Peyer's patch (tissue), 4 donors: ENCODE data around the gene EPHA10.

Experiments
- POLR2A ChIP-seq, 2 donors: fragments of 450-650 bp; IDR thresholded peaks; one replicate each; pipeline ENCODE4 v1.5.1; 2017; ENCODE audit warnings: antibody characterized with exemption in 2 of 2, mild to moderate bottlenecking in 2 of 2, moderate library complexity in 2 of 2
- TF ChIP-seq, protein P1 (sequence below), 6 experiments: fragments of 450-650 bp in 4 of 6; fragments of 200-600 bp in 2 of 6; sonication (generic) in 1 of 6; IDR thresholded peaks; one replicate each; pipeline ENCODE4 v1.5.1; 2017 to 2019; ENCODE audit warnings: antibody characterized with exemption in 6 of 6, mild to moderate bottlenecking in 3 of 6, moderate library complexity in 1 of 6

DNA sequence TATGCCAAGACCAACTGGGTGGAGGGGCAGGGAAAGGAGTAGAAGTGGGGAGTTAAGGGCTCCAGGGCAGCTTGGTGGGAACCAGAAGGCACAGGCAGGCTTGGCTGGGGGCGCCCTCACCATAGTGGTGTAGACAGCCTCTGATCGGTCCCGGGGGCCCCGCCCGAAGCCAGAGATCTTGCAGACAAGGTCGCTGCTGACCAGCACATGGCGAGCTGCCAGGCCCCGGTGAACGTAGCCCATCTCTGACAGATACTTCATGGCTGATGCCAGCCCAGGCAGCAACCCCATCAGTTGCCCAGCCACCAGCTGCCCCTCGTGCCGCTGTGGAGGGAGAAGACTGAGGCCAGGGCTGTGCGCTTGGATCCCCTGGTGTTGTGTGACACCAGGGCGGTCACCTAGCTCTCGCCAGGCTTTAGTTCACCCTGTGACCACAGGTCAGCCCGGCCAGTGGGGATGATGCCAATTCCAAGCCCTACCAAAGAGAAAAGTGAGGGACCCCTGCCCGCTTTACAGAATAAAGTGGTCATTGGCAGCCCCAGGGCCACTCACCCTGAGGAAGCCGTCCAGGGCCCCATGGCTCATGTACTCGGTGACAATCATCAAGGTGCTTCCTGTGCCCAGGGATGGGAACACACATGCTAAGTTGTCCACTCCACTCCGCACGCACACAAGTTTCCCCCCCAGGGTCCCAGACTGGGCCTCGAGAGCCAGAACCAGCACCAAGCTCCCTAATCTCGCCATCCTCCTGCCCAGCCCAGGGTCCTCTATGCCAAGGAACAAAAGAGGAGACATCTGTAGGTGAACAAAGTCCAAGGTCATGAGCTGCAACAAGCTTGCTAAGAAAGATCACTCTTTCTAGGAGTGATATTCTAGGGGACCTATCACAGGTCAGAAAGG is 44.4 kb downstream of the EPHA10 start:
- TF ChIP-seq POLR2A (IDR thresholded peaks at IDR 0.05) = no peak
- TF ChIP-seq, protein P1, sequence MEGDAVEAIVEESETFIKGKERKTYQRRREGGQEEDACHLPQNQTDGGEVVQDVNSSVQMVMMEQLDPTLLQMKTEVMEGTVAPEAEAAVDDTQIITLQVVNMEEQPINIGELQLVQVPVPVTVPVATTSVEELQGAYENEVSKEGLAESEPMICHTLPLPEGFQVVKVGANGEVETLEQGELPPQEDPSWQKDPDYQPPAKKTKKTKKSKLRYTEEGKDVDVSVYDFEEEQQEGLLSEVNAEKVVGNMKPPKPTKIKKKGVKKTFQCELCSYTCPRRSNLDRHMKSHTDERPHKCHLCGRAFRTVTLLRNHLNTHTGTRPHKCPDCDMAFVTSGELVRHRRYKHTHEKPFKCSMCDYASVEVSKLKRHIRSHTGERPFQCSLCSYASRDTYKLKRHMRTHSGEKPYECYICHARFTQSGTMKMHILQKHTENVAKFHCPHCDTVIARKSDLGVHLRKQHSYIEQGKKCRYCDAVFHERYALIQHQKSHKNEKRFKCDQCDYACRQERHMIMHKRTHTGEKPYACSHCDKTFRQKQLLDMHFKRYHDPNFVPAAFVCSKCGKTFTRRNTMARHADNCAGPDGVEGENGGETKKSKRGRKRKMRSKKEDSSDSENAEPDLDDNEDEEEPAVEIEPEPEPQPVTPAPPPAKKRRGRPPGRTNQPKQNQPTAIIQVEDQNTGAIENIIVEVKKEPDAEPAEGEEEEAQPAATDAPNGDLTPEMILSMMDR (IDR thresholded peaks at IDR 0.05) = no peak
